Gastrocnemius medialis (tissue), 4 donors: ENCODE measurements around the gene TRIM31. TPM values are rescaled to one million over a fixed set of nuclear protein-coding genes. Genes with fewer than 3 reads are reported as not detected.

Source experiments
- ATAC-seq, 2 donors: fragments of 150-250 bp; one replicate each; pipeline ENCODE4 v1.9.1; 2016
- DNase-seq, 2 donors: peaks; one replicate each; pipeline ENCODE4 v3.0.0-alpha.2; 2019
- H3K27ac ChIP-seq, 4 donors: fragments of 200-600 bp; sonication (generic); 1 replicate in 1 of 4; 2 replicates in 3 of 4; pipeline ENCODE4 v1.5.1; 2016 to 2018; ENCODE audit warnings: mild to moderate bottlenecking in 2 of 4, moderate library complexity in 1 of 4
- H3K27me3 ChIP-seq, 3 donors: fragments of 200-600 bp; sonication (generic) in 2 of 3; 1 replicate in 1 of 3; 2 replicates in 2 of 3; pipeline versions ENCODE4 v1.5.1 to v1.6.0; 2016 to 2019; ENCODE audit warnings: mild to moderate bottlenecking in 1 of 3, moderate library complexity in 1 of 3
- H3K36me3 ChIP-seq, 2 donors: fragments of 200-600 bp; sonication (generic) in 1 of 2; one replicate each; pipeline ENCODE4 v1.5.1; 2017 to 2018
- H3K4me1 ChIP-seq, 2 donors: fragments of 200-600 bp; sonication (generic) in 1 of 2; one replicate each; pipeline ENCODE4 v1.5.1; 2016 to 2017; ENCODE audit warnings: mild to moderate bottlenecking in 2 of 2
- H3K4me3 ChIP-seq, 4 donors: fragments of 200-600 bp; sonication (generic) in 3 of 4; 1 replicate in 1 of 4; 2 replicates in 3 of 4; pipeline ENCODE4 v1.5.1; 2016 to 2019; ENCODE audit warnings: mild to moderate bottlenecking in 2 of 4
- H3K9me3 ChIP-seq, 3 donors: fragments of 200-600 bp; sonication (generic) in 2 of 3; 1 replicate in 1 of 3; 2 replicates in 2 of 3; pipeline ENCODE4 v1.5.1; 2016 to 2019
- POLR2A ChIP-seq, 2 donors: fragments of 450-650 bp; IDR thresholded peaks; one replicate each; pipeline ENCODE4 v1.6.1; 2017; ENCODE audit warnings: antibody characterized with exemption in 2 of 2, mild to moderate bottlenecking in 2 of 2, moderate library complexity in 2 of 2
- in situ Hi-C, 4 donors: fragments of 200-750 bp; cut with MboI; loops; one replicate each; pipeline versions ENCODE4 v1.15.0 to v1.8.0; 2017; ENCODE audit warnings: low sequenced_read_pairs in 4 of 4
- intact Hi-C: fragments of 100-400 bp; cut with DNase I; formaldehyde crosslinking; loops from one replicate; pipeline ENCODE4 v1.15.1; 2023; ENCODE audit warnings: low total_unique reads
- total RNA-seq, 4 donors: library from RNA; depleted of rRNA; stranded (reverse); fragments of >200 nt; gene quantifications; one replicate each; pipeline versions ENCODE4 v1.1.0 to v1.2.3, GENCODE V29; 2016
- TF ChIP-seq, protein P1 (sequence below), 5 experiments: fragments of 450-650 bp in 3 of 5; fragments of 200-600 bp in 2 of 5; sonication (generic) in 2 of 5; IDR thresholded peaks in 4 of 5; conservative IDR thresholded peaks in 1 of 5; 1 replicate in 4 of 5; 2 replicates in 1 of 5; pipeline ENCODE4 v1.5.1; 2016 to 2019; ENCODE audit warnings: antibody characterized with exemption in 5 of 5, mild to moderate bottlenecking in 3 of 5, moderate library complexity in 3 of 5

TRIM31 gene
- total RNA-seq, 4 donors from 2014 or later = 0.39 TPM; not detected in 3

- Histone ChIP-seq H3K27me3 (peaks cover 50 to 73% (median 66%) of the 10 kb centered on the region in 3 donors), H3K4me1 (peaks cover 7 to 13% of the 10 kb centered on the region in 2 donors)
- no peak for DNase-seq
These were observed 39.2 kb downstream of the TRIM31 start for GRCh38 chr6:30073489-30074235.

DNA sequence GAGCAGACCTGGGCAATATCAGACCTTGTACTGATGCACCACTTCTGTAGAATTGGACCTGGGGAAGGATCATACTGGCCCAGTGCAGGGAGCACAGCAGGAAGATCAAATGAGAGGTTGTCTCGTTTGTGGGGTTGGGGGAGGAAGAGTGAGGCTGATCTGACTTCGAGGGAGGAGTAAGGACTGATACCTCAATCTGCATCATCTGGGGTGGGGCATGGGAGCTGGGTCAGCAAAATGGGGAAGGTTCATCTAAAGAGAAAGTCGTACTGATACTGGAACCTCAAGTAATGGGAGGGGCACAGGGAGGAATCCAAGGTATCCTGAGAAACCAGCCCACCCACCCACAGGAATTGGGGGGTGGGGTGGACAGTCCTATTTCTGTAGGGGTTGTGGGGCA, 41.0 kb downstream of the TRIM31 start:
- H3K4me1 ChIP-seq = peaks cover 14 to 24% of the 10 kb centered on the region in 2 donors

More at GRCh38 chr6:30073489-30074235, 39.2 kb downstream of the TRIM31 start:
- intact Hi-C loops = no loop called here
- ATAC-seq = no peak
- no peak overlapping the region for H3K4me3 ChIP-seq
- H3K27ac ChIP-seq = no peak overlapping the region
- in situ Hi-C loops = loop anchor here in 2 of 4 donors (25.0 kb wide), 1 partner anchor 264 kb away; the partner anchor contains the start of genes RPP21 (in 2 of the 2) and TRIM39 (in 2 of the 2)
- H3K36me3 ChIP-seq = peaks cover 0 to 17% of the 10 kb centered on the region in 2 donors
- no peak for TF ChIP-seq POLR2A (IDR thresholded peaks at IDR 0.05)
- TF ChIP-seq, protein P1, sequence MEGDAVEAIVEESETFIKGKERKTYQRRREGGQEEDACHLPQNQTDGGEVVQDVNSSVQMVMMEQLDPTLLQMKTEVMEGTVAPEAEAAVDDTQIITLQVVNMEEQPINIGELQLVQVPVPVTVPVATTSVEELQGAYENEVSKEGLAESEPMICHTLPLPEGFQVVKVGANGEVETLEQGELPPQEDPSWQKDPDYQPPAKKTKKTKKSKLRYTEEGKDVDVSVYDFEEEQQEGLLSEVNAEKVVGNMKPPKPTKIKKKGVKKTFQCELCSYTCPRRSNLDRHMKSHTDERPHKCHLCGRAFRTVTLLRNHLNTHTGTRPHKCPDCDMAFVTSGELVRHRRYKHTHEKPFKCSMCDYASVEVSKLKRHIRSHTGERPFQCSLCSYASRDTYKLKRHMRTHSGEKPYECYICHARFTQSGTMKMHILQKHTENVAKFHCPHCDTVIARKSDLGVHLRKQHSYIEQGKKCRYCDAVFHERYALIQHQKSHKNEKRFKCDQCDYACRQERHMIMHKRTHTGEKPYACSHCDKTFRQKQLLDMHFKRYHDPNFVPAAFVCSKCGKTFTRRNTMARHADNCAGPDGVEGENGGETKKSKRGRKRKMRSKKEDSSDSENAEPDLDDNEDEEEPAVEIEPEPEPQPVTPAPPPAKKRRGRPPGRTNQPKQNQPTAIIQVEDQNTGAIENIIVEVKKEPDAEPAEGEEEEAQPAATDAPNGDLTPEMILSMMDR (IDR thresholded peaks at IDR 0.05 in 4 of 5, conservative IDR thresholded peaks at IDR 0.05 in 1 of 5) = no peak
- no peaks in the 10 kb centered on the region for H3K9me3 ChIP-seq

DNA sequence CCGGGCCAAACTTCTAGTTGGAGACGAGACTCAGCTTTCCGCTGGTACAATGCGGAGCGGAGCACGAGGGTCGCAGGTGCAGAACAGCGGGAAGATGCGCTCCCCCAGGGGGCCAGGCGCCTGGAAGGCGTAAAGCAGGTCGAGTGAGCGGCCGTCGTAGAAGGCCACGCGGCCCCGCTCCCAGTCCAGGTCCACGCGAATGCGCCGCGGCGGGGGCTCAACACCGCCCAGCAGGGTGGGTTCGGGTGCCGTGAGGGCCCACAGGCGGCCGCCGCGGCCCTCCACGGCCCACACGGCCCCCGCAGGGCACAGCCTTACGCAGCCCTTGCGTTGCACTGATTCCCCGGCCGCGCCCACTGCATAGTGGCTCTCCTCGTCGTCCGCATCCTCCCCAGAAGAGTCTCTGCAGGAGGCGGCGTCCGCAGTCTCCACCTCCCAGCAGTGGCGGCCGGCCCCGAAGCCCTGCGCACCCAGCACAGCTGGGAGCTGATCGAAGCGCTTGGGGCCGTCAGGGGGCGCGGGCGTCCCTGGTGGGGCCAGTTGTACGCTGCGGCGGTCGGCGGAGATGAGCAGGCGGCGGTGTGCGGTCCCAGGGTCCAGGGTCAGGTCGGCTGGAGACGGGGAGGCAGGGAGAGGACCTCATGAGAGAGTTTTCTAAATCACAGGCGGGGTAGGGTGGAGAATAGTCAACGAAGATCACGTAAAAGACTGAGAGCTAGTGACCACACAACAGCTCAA, 41.6 kb downstream of the TRIM31 start:
- intact Hi-C loops (no loop called here), in situ Hi-C loops (loop anchor here in 2 of 4 donors (25.0 kb wide), 1 partner anchor 266 kb away; the partner anchor contains the start of genes RPP21 (in 2 of the 2) and TRIM39 (in 2 of the 2))
- no peaks in the 10 kb centered on the region for H3K9me3 ChIP-seq
- H3K4me3 ChIP-seq = no peak overlapping the region
- ATAC-seq (no peak), DNase-seq (no peak)
- peaks cover 16 to 27% of the 10 kb centered on the region in 2 donors for H3K4me1 ChIP-seq
- H3K27me3 ChIP-seq = peaks cover 49 to 60% (median 53%) of the 10 kb centered on the region in 3 donors
- TF ChIP-seq POLR2A (IDR thresholded peaks at IDR 0.05) = no peak
- TF ChIP-seq, protein P1 (IDR thresholded peaks at IDR 0.05 in 4 of 5, conservative IDR thresholded peaks at IDR 0.05 in 1 of 5) = no peak
- H3K36me3 ChIP-seq = peaks cover 0 to 17% of the 10 kb centered on the region in 2 donors
- H3K27ac ChIP-seq = no peak overlapping the region

More for the DNA sequence above, 41.0 kb downstream of the TRIM31 start:
- ATAC-seq (no peak), DNase-seq (no peak)
- intact Hi-C loops (no loop called here), in situ Hi-C loops (loop anchor here in 2 of 4 donors (25.0 kb wide), 1 partner anchor 265 kb away; the partner anchor contains the start of genes RPP21 (in 2 of the 2) and TRIM39 (in 2 of the 2))
- TF ChIP-seq POLR2A (IDR thresholded peaks at IDR 0.05) = no peak
- TF ChIP-seq, protein P1 (IDR thresholded peaks at IDR 0.05 in 4 of 5, conservative IDR thresholded peaks at IDR 0.05 in 1 of 5) = no peak
- Histone ChIP-seq H3K36me3 (peaks cover 0 to 17% of the 10 kb centered on the region in 2 donors), H3K27me3 (peaks cover 50 to 62% (median 58%) of the 10 kb centered on the region in 3 donors), H3K4me3 (no peak overlapping the region), H3K27ac (no peak overlapping the region), H3K9me3 (no peaks in the 10 kb centered on the region)

GRCh38 chr6:30067460-30068139, 45.3 kb downstream of the TRIM31 start:
- Histone ChIP-seq H3K4me1 (peaks cover 22 to 25% of the 10 kb centered on the region in 2 donors), H3K9me3 (no peaks in the 10 kb centered on the region), H3K27me3 (peaks cover 16 to 24% (median 18%) of the 10 kb centered on the region in 3 donors), H3K36me3 (peaks cover 0 to 32% of the 10 kb centered on the region in 2 donors), H3K27ac (peak overlapping the region; percentile 85 to 93 (median 90)), H3K4me3 (peak overlapping the region; percentile 79 to 95 (median 86))
- ATAC-seq (no peak), DNase-seq (no peak)
- in situ Hi-C loops (loop anchor here in 2 of 4 donors (25.0 kb wide), 1 partner anchor 270 kb away; the partner anchor contains the start of genes RPP21 (in 2 of the 2) and TRIM39 (in 2 of the 2)), intact Hi-C loops (loop anchor here (1.0 to 10.0 kb wide), 6 partner anchors 35 to 1907 kb away; partner anchors contain the start of genes ATP6V1G2, DDX39B, DXO and NFKBIL1)
- TF ChIP-seq, protein P1 (IDR thresholded peaks at IDR 0.05 in 4 of 5, conservative IDR thresholded peaks at IDR 0.05 in 1 of 5) = no peak
- TF ChIP-seq POLR2A (IDR thresholded peaks at IDR 0.05) = no peak
